HG02973 (cell line): Measurements from ENCODE around the gene NAT10.

Experiments used
- ATAC-seq: cut with Tn5 transposase; IDR thresholded peaks from one replicate; pipeline ENCODE4 v1.9.1; 2021; ENCODE audit warnings: moderate library complexity; ENCODE audit not compliant: unreplicated experiment

The NAT10 gene

GRCh38 chr11:34148504-34149165 is 43.2 kb downstream of the NAT10 start:
- ATAC-seq: no peak

GRCh38 chr11:34149274-34149673 is 43.8 kb downstream of the NAT10 start:
- no peak for ATAC-seq

GRCh38 chr11:34149786-34150185 is 44.4 kb downstream of the NAT10 start:
- ATAC-seq: no peak

- no peak for ATAC-seq
Measured at GRCh38 chr11:34150494-34151151, 45.2 kb downstream of the NAT10 start.

GRCh38 chr11:34151166-34151565 is 45.7 kb downstream of the NAT10 start:
- ATAC-seq: no peak

- ATAC-seq: no peak
Measured at GRCh38 chr11:34151916-34152845, 46.8 kb downstream of the NAT10 start.

GRCh38 chr11:34154059-34154875 is 48.8 kb downstream of the NAT10 start:
- peak; percentile 56 for ATAC-seq

- no peak for ATAC-seq
Measured at GRCh38 chr11:34155057-34155756, 49.8 kb downstream of the NAT10 start.

- ATAC-seq: no peak
Measured at GRCh38 chr11:34155757-34156062, 50.3 kb downstream of the NAT10 start.

GRCh38 chr11:34157163-34157562 is 51.7 kb downstream of the NAT10 start:
- ATAC-seq: no peak

- no peak for ATAC-seq
Measured at GRCh38 chr11:34158661-34159060, 53.2 kb downstream of the NAT10 start.

- no peak for ATAC-seq
Measured at GRCh38 chr11:34160049-34160721, 54.8 kb downstream of the NAT10 start.

GRCh38 chr11:34160791-34161190 is 55.4 kb downstream of the NAT10 start:
- ATAC-seq: no peak

- ATAC-seq: no peak
Measured at GRCh38 chr11:34161361-34161760, 55.9 kb downstream of the NAT10 start.

- ATAC-seq: no peak
Measured at GRCh38 chr11:34161812-34162492, 56.5 kb downstream of the NAT10 start.

- ATAC-seq: no peak
Measured at GRCh38 chr11:34162493-34162820, 57.0 kb downstream of the NAT10 start.

GRCh38 chr11:34162856-34163255 is 57.4 kb downstream of the NAT10 start:
- no peak for ATAC-seq

- no peak for ATAC-seq
Measured at GRCh38 chr11:34165121-34165520, 59.7 kb downstream of the NAT10 start.

- ATAC-seq: no peak
Measured at GRCh38 chr11:34165786-34166555, 60.5 kb downstream of the NAT10 start.
